NCI-H345 (cell line): ENCODE results near the gene EIF2B4.
"Not testable (repeated sequence)": the region's sequence is repeated elsewhere in the genome, so short reads cannot be mapped to it uniquely, and the experiment has no call there.

Source experiments
- DNase-seq: peaks from one replicate; lab custom pipeline; 2025; lab: John Stamatoyannopoulos, UW

Gene EIF2B4

DNA sequence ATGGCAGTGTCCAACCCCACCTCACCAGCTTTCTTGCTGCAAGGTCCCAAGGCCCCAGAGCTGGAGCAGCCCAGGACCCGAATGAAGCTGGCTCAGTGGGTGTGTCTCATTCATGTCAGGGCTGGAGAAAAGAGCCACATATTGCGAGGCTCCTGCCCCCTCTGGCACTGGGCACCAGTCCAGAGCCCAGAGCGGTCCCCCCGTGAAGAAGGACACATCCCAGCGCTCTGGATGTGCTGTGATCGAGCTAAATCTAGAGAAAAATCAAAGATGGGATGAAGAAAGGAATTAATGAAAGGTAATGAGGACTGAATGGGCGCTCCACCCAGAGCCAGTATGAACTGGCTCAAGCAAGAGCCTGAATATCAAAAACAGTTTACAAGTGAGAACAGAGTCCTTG, 34.0 kb downstream of the EIF2B4 start:
- no peak for DNase-seq

DNA sequence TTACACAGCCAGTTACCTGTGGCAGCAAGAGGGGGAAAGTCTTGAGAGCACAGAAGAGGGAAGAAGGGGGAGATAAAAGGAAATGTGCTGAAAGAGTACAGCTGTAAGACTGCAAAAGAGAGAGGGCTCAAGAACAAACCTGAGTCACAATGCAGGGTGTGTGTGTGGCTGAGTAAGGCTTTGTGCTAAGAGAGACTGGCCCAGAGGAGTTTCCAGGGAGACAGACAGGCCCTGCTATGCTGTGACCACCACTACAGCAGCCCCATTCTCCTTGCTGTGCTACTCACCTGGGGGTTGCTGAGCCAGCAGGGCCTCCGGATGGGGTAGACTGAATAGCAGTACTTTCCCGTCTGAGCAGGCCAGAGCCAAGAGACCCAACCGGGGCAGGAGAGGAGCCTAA, 34.8 kb downstream of the EIF2B4 start:
- DNase-seq = no peak

DNA sequence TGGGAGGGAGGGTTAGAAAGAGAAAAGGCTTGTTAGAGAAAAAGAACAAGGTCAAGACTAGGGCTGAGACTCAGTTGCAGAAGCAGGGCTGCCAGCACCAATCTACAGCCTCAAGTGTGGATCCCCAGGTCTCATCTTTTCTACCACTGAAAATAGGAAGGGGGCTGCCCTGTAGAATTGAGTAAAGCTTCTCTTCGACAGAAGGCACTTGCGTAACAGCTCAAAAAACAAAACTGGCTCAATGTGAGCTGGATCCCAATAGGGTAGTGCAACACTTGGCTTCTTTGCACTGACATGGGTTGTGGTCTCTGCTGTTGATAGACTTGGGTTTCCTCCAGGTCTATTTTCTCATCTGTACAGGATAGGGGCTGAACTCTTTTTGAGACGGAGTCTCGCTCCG, 45.4 kb downstream of the EIF2B4 start:
- DNase-seq = no peak

DNA sequence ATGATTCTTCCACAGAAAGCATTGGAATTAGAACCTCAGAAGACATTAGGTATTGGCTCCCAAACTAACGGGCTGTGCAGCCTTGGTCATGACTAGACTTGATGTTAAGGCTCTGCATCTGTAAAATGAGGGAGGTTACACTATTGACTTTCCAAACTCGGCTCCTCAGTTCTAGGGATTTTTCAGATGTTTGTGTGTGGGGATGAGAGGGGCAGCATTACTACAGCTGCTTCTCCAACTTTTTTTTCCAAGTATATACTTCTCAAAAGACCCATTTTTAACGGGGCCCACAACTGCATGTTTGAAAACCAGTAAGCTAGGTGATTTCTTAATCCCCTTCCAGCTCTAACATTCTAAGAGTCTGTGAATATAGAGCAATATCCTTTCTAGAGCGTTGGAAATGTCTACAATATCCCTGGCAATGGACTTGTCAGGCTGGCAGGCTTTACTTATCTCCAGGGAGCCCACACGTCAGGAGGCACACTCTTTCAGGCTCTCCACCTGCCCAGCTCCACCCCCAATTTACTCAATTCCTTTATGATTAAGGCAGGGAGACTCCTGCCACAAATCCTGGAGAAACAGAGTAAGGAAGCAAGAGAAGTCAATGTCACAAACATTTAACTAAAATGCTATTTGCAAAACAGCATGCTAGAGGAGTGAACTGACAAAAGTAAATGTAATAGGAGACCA, 46.4 kb downstream of the EIF2B4 start:
- DNase-seq = no peak

DNA sequence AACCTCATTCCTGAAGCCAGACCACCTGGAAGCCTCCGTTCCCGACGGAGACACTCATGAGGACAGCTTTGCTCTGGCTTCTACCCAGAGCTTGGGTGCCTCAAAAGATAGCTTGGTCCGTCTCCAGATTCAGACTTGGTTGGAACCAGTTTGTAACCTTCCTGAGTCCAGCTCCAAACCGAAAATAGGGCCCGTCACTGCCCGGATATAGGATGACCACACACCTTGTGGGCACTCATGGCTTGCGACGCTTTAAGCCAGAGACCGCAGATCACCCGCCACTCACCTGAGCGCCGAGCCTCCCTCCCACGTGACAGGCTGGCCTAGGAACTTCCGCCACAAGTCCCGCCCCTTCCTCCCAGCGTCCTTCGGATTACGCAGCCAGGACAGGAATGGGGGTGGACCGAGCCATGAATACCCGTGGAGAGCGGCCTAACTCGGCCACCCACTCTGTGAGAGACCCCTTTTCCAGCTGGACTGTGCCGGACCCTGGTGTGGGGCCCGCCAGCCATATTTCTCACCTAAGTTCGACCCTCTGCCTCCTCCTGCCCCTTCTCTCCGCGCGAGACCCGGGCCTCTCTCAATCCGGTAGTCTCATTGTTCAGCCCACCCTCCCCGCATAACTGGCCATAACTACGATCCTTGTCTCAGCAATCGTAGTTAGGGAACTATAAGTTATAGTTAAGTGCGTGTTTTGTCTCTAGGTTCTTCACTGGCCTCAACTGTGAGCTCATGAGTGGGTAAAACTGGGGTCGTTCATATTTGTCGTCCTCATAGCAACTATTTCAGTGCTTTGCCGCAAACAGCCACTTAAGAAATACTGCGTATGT, 47.2 kb downstream of the EIF2B4 start, which contains the start of gene MPV17:
Gene MPV17 (minus strand): TSS at position 332 of the 830 bp plus-strand sequence. CDS start 580 bp downstream, outside the sequence.
- DNase-seq = peak; percentile 96

DNA sequence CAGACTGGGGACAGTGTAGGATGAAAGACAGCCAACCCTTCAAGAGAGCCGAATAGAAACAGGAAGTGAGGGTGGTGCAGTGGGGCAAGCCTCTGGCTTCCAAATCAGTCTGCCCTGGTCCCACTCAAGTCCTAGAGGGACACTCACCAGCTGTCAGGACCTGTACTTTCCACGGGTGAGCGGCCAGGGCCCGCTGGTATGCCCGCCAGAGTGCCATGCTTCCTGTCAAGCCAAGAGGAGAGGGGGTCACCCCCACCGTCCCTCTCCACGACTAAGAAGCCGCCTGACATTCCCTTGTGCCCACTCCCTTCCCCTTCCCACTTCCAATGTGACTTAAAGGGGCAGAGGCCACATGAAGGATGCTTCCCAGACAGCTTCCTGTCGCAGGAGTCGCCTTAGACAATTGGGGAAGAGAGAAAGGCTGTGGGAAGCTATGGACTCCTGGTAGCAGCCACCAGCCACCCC, 47.8 kb downstream of the EIF2B4 start:
- no peak for DNase-seq

DNA sequence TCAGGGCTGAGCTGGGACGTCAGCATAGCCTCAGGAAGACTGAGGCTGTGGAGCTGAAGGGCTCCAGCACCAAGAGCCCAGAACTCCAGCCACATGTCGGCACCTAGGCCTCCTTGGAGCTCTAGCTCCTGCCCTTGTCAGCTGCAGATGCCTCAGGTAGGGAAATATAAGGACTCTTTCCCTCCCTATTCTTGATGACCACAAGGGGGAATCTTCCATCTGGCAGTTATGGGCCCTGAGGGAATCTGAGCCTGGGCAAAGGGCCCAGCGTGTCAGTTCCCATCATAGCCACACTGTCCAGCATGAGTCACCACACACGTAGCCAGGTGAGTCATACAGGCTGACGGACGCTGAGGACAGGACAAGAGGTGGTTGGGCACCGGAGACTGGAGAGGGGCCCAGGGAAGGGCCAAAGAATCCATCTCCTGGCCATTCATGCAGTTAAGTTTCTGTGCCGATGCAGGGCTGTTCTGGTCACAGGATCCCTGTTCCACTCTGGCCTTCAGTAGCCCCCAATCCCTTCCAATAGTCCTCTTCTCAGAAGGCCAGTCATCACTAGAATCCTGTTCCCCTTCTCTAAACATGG, 49.1 kb downstream of the EIF2B4 start:
- DNase-seq = peak; percentile 14

DNA sequence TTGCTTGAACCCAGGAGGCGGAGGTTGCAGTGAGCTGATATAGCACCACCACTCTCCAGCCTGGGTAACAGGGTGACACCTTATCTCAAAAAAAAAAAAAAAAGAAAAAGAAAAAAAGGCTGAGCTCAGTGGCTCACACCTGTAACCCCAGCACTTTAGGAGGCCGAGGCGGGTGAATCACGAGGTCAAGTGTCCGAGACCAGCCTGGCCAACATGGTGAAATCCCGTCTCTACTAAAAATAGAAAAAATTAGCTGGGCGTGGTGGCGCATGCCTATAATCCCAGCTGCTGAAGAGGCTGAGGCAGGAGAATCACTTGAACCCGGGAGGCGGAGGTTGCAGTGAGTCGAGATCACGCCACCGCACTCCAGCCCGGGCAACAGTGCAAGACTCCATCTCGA, 50.3 kb downstream of the EIF2B4 start:
- DNase-seq = not testable (repeated sequence)

DNA sequence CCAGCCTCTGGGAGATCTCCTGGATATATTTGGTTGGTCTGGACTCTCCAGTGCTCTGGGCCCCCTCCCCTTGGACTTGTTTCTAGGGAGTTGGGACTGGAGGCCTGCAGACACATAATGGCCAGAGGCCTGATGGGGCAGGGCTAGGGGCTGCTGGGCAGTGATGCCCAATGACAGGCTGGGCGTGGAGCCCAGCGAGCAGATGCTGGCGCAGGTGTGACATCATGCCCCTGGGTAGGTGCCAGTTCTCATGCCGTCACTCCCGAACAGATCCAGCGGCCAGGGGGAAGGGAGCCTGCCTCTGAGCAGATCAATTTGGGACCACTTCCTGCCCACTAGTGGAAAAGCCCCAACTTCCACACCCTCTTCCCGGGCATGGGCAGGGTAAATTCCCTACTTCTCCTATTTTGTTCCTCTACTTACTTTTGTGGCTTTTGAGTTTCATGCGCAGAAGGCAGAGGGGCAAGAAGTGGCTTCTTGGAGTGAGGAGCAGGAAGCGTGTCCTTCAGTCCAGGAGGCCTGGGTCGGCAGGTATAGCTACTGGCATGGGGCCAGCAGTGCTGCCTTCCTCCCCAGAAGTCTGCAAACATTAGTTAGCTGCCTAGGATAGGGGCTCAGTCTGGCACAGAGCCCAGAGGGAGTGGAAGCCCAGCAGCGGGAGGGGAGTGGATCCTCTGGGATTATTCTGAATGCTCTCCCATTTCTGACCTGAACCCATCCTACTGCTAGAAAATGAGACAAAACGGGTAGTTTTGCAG, 53.3 kb downstream of the EIF2B4 start:
- peak; percentile 81 for DNase-seq

DNA sequence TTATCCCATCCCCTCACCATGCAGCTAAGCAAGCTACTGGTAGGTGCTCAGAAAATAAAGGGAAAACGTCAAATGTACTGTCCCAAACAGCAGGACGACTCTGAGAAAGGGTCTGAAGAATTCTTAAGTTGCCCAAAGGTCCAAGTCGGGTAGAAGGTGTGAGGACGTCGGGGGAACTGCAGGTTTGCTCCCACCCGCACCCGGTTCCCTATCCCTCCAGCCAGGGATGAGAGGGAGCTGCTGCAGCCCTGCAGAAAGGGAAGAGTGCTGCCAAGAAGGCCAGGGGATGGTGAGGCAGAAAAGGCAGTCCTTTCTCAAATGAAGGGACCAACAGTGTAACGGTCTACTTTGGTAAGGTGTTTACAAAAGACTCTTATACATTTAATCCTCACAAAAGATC, 55.0 kb downstream of the EIF2B4 start:
- DNase-seq = no peak

DNA sequence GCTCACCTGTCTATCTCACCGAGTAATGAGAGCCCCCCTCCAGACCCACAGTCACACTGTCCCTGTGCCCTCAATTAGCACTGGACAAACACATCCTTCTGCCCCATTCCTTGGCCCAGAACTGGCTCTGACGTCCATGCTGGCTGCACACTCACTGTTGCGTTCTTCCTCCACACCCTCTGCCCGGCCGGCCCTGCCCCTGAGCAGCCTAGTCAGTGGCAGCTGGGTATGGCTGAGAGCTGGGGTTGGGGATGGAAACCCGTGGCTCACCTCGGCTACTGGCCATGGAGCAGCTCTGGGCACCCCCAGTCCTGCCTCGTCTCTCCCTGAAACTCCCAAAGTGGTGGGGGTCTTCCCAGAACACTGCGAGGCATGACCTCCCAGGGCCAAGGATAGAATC, 55.4 kb downstream of the EIF2B4 start:
- no peak for DNase-seq
